ENCODE data around the gene RALA.
"Not testable (repeated sequence)": the region's sequence is repeated elsewhere in the genome, so short reads cannot be mapped to it uniquely, and the experiment has no call there.

The RALA gene

DNA sequence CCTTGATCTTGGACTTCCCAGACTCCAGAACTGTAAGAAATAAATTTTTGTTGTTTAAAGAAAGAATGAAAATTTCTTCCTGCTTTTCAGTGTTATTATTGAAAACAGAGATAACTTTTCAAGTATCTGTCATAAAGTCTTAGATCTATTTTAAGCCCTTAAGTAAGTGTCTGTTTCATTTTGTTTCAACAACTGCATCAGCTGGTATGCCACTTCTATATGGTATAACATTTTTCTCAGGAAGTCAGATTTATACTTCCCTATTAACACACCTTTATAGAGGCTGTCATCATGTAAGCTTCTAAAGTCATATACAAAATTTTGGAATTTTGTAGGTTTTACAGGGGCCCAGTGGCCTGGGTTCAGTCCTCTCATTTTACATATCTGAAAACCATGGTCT lies 24.4 kb downstream of the RALA start:
- no peak for DNase-seq (ENCODE audit: low spot score)

DNA sequence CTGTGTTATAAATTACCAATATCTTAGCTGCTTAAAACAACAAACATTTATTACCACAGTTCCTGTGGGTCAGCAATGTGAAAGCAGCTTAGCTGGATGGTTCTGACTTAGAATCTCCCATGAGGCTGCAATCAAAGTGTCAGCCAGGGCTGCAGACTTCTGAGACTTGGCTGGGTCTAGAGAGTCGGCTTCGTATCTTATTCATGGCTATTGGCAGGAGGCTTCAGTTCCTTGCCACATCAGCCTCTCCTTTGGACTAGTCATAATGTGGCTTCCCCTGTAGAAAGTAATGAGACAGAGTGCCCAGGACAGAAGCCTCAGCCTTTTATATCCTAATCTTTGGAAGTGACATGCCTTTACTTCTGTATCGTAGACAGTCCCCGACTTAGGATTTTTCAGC lies 27.3 kb downstream of the RALA start:
- DNase-seq (ENCODE audit: low spot score): peak; percentile 15

DNA sequence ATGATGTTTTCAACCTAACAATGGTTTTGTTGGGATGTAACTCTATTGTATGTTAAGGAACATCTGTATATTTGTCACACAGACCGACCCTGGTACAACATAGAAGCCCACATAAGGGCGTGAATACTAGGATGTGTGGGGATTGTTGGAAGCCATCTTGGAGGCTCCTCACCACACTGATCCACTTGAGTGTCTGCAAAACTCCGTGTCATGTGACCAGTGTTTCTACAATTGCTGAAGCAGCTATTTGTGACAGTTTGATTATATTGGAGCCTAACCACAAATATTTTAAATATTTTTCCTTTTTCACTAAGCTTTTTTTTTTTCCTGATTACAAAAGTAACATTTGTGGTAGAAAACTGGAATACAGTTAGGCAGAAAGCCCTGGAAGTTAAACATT lies 27.9 kb downstream of the RALA start:
- no peak for DNase-seq (ENCODE audit: low spot score)

DNA sequence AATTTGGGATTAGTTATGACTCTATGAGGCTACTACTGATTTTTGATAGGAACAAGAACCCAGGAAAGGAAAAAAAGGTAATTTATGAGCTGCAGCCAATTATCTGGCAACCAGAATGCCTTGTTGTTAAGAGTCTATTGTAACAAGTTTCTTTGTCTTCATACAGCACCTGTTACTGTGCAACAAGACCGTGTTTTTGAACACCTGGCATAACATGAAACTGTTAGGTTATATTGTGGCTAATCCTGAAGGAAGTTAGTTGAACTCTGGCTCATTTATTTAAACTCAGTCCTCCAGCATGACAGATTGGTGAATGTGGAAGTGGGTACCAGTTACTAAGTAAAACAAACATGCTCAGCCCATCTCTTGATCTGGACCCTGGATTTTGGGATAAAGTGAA lies 33.0 kb downstream of the RALA start:
- DNase-seq (ENCODE audit: low spot score): no peak

DNA sequence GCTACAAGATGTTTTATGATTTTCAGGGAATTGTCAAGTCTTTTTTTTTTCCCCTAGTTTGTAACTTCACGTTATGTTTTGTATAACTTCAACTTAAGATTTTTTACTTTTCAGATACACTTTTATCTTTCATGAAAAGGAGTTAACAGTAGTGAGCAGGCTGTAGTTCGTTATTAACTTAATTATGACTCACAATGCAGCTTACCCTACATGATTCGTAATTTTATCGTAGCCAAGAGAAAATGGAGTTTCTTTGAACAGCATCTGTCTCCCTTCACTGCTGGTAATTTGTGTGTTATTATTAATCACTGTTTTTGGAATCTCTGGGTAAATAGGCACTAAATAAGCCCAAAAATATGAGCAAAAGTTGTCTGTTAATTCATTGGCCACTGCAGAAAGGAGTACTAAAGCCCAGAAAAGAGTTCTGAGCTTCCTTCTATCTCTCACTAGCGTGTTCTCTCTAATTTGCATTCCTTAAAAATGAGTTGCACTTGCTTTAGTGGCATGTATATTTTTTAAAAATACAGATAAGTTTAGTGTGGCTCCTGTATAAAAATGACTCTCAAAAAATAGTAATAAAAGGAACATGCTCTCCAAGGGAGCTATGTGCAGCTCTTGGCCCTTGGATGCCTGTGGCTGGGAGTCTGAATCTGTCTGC lies 36.1 kb downstream of the RALA start:
- no peak for DNase-seq (ENCODE audit: low spot score)

DNA sequence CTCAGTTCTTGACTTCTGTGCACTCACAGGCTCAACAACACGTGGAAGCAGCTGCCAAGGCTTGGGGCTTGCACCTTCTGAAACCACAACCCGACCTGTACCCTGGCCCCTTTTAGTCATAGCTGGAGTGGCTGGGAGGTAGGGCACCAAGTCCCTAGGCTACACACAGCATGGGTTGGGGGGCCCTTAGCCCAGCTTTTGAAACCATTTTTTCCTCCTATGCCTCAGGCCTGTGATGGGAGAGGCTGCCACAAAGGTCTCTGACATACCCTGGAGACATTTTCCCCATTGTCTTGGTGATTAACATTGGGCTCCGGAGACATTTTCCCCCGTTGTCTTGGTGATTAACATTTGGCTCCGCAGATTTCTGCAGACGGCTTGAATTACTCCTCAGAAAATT lies 38.6 kb downstream of the RALA start:
- DNase-seq (ENCODE audit: low spot score): no peak

DNA sequence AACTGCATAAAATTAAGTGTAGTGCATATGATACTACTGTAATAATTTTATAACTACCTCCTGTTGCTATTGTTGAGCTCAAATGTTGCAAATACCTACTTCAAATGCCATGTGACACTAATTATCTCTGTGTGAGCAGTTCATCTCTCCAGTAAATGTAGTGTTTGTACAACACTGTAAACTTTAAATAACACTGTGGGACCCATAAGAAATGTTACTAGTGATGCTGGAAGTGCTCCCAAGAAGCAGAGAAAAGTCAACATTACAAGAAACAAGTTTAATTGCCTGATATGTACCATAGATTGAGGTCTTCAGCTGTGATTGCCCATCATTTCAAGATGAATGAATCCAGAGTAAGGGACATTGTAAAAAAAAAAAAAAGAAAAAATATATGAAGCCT lies 39.9 kb downstream of the RALA start:
- no peak for DNase-seq (ENCODE audit: low spot score)

DNA sequence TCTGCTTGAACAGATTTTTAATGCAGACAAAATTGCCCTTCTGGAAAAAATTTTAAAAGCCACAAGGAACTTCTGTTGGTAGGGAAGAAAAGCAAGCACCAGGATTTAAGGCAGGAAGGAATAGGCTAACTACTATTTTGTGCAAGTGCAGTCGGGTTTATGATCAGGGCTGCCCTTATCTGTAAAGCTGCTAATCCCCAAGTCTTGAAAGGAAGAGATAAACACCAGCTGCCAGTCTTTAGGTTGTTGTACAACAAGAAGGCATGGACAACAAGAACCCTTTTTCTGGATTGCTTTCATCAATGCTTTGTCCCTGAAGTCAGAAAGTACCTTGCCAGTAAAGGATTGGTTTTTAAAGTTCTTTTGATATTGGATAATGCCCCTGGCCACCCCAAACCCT lies 40.7 kb downstream of the RALA start:
- no peak for DNase-seq (ENCODE audit: low spot score)

DNA sequence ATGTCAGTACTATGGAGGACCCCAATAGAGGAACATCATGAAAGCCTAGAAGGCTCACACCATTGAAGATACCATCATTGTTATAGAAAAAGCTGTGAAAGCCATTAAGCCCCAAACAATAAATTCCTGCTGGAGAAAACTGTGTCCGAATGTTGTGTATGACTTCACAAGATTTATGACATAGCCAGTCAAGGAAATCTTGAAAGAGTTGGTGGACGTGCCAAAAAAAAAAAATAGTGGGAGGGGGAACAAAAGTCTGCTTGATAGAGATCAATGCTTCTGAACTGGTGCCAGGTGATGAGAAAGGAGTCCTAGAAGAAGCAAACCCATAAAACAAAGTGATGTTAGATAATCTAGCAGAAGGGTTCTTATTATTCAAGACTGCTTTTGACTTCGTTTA lies 41.2 kb downstream of the RALA start:
- DNase-seq (ENCODE audit: low spot score): no peak

DNA sequence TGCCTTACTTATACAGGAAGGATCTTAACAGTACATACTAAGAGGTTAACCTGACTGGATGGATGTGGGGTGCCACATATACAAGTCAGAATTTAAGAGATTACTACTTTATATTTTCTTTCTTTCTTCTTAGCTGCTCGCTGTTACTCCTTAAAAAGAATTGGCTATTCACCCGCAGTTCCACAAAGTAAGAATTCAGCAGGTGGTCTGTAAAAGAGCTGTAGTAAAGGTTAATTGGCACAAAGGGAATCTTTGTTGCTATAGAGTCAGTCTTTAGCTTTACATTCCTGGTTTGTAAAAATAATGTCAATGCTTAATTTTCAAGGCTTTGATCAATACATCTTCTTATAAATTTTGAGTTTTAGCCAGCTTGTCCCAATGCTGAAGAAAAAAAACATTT lies 43.2 kb downstream of the RALA start:
- DNase-seq (ENCODE audit: low spot score): no peak

DNA sequence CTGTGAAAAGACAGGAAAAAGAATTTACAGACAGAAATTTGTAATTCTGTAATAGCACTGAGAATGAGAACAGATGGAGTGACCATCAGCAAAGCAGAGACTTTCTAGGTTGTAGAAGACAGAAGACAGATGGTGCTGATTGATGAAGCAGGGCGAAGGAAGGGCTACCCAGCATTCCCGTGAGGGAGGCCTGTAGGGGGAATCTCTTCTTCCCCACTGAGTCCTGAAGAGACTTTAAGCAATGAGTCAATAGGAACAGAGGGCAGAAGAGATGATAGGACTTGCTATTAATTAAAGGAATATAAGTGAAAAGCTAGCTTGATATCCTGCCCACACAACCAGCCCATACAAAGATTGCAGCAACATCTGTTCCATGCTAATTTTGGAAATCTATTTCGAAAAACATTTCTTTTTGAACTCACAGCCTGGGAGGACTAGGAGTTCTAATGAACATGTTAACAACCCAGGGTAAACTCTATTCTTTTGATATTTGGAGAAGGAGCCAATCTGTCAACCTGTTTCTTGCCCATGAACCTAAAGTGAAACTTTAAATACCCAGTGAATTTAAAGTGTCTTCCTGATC lies 44.1 kb downstream of the RALA start:
- peak; percentile 16 for DNase-seq (ENCODE audit: low spot score)

DNA sequence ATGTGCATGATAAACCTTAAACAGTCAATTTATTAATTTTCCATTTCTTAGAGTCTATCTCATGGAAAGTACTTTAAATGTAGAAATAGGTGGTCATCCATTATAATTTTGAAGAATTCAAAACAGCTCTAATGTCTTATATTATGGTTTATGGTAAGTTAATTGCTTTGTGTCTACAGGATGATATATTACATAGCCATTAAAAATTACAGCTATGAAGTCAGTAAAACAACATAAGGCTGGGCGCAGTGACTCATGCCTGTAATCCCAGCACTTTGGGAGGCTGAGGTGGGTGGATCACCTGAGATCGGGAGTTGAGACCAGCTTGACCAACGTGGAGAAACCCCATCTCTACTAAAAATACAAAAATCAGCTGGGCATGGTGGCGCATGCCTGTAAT lies 44.9 kb downstream of the RALA start:
- DNase-seq (ENCODE audit: low spot score): not testable (repeated sequence)

DNA sequence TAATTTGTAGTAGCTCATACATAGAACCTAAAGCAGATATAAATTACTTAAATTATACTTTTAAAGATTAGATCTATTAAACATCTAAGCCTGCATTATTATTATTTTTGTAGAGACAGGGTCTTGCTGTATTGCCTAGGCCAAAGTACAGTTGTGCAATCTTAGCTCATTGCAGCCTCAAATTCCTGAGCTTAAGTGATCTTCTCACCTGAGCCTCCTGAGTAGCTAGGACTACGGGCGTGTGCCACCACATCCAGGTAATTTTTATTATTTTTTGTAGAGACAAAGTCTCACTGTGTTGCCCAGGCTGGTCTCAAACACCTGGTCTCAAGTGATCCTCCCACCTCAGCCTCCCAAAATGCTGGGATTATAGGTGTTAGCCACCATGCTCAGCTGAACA lies 46.7 kb downstream of the RALA start:
- DNase-seq (ENCODE audit: low spot score): no peak

DNA sequence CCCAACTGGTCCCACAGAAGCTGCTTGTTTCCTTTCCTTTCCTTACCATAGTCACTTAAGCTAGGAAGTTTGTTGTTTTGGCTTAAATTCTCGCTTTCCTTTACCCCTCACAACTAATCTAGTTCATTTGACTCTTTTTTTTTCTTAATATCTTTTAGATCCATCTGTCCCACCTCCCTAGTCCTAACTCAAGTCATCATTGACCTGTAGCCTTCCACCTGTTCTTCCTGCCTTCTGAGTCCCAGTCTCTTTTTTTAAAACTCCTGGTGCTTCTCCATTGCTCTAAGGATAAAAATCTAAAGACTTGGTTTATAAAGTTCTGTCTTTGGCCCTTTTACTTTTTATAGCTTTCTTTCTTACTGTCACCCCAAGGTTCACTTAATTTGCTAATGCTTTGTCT lies 47.6 kb downstream of the RALA start:
- DNase-seq (ENCODE audit: low spot score): no peak

DNA sequence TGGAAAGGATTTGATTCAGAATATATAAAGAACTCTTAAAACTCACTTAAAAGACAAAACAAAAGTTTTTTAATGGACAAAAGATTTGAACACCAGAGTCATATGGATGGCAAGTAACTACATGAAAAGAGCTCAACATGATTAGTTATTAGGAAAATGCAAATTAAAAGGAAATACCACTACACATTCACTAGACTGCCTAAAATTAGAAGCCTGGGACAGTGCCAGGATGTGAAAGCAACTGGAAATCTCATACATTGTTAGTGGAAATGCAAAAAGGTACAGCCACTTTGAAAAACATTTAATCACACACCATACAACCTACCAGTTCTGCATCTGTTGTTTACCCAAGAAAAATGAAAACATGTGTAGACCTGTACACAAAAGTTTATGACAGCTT lies 48.8 kb downstream of the RALA start:
- DNase-seq (ENCODE audit: low spot score): no peak

DNA sequence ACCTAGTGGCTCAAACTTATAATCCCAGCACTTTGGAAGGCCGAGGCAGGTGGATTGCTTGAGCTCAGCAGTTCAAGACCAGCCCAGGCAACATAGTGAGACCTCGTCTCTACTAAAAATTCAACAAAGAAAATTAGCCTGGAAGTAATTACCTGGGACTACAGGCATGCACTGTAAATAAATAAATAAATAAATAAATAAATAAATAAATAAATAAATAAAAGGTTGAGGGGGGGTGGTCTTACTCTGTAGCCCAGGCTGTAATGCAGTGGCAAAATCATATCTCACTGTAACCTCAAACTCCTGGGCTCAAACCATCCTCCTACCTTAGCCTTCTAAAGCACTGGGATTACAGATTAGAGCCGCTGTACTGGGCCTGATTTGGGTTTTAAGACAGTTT lies 50.5 kb downstream of the RALA start:
- DNase-seq (ENCODE audit: low spot score): no peak

DNA sequence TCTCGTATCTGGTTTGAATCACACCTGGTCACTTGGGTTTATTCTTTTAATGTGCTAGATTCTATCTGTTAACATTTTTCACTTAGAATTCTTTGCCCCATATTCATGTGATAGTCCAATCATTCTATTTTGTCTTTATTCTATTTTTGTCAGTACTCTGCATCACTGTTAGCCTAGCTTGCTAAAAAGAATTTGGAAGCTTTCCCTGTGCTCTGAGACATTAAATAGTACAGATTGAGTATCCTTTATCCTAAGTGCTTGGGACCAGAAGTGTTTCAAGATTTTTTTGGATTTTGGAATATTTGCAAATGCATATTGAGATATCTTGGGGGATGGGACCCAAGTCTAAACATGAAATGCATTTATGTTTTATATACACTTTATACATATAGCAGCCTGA lies 51.0 kb downstream of the RALA start:
- no peak for DNase-seq (ENCODE audit: low spot score)

DNA sequence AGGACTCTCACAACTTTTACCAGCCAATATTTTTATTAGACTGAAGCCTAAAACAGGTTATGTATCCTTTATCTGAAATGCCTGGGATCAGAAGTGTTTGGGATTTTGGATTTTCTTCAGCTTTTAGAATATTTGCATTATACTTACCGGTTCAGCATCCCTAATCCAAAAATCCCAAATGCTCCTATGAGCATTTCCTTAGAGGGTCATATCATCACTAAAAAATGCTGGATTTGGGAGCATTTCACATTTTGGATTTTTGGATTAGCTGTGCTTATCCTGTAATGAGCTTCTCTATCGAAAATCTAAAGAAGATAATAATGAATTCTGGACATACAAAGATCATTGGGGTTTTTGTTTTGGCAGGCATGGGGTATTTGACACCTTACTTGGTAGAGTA lies 53.0 kb downstream of the RALA start:
- no peak for DNase-seq (ENCODE audit: low spot score)

DNA sequence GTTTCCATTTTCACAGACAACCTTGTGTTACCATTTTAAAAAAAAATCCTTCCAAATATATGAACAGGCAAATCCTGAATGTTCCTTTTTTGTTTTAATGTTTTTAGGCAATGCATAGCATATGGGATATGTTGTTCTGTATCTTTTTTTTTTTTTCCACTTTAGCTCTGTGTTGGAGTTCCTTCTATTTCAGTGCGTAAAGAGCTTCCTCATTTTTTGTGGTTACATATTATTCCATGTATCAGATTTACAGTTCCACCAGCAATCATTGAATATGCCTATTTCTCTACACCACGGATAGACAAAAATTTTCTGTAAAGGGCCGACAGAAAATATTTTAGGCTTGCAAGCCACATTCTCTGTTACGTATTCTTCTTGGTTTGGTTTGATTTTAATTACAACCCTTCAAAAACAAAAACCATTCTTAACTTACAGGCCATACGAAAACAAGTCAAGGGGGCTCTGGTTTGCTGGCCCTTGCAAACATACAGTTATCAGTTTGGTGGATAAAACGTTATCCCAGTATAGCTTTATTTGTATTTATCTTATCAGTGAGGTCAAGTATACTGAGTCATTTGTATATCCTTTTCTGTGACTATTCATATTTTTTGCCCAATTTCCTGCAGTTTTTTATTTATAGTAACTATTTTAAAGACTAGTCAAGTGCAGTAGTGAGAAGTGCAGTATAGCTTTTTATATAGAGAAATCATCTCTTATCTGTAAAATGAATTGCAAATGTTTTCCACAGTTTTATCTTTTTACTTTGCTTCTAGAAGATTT lies 55.7 kb downstream of the RALA start:
- DNase-seq (ENCODE audit: low spot score): no peak

DNA sequence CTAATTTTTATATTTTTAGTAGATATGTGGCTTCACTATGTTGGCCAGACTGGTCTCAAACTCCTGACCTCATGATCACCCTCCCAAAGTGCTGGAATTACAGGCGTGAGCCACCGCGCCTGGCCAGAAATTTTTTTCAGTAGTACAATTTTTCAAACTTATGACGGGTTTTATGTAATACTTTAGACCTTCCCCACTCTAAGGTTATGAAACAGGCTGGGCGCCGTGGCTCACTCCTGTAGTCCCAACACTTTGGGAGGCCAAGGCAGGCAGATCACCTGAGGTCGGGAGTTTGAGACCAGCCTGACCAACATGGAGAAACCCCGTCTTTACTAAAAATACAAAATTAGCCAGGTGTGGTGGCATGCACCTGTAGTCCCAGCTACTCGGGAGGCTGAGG lies 56.5 kb downstream of the RALA start:
- not testable (repeated sequence) for DNase-seq (ENCODE audit: low spot score)

DNA sequence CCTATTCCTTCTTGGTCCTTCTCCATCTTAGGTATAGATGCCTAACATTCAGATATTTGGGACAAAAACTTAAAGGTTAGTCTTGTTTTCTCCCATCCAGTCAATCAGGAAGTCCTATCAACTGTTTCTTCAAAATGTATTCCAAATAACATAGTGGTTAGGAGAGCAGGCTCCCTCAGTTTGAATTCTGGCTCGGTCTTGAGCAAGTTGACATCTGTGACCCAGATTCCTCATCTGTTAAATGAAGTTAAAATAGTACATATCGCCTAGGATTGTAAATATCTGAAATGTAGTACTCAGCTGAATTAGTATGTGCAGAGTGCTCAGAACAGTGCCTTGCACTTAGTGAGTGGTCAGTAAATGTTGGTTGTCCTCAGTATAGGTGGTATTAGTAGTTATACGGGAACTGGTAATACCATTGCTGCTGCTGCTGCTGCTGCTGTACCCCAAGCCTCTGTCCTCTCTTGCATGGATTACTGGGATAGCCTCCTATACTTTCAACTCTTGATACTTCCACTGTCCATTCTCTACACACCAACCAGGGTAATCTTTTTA lies 58.6 kb downstream of the RALA start:
- DNase-seq (ENCODE audit: low spot score): no peak

DNA sequence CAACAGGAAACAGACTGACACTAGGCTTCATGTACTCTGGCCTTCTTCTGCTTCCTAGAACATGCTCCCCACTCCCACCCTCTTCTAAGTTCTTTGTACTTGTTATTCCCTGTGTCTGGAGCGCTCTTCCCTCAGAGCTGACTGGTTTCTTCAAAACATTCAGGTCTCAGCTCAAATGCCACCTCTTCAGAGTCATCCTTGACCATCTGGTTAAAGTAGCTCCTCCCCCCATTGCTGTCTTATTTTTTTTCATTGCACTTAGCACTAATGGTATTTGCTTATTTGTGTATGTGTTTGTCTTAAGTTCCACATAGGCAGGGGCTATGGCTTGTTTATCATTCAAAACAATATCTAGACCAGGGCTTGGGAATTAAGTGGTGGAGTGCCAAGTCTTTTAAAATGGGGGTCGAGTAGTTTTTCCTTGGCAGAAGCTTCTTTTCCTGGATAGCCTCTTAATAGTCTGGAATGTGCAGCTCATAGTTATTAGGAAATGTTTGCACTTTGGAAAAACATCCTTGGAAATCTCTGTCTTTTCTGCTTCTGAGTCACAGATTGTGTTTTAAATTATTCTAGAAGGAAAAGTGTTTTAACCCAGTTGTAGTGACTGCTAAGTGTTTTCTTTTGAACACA lies 60.0 kb downstream of the RALA start:
- no peak for DNase-seq (ENCODE audit: low spot score)
